Epithelial cell of esophagus (primary cell): ENCODE data around the gene PRRT1.

Source experiments
- DNase-seq: peaks from one replicate; pipeline ENCODE4 v3.0.0; 2010; ENCODE audit warnings: low read depth
- H3K4me3 ChIP-seq: 2 replicates; pipeline ENCODE4 v1.5.1; 2011; ENCODE audit warnings: mild to moderate bottlenecking, low read length, control low read depth
- TF ChIP-seq, protein P1 (sequence below): IDR thresholded peaks from 2 replicates; pipeline ENCODE4 v1.5.1; 2011; ENCODE audit warnings: low read depth, mild to moderate bottlenecking, low read length, control low read depth, inconsistent platforms; ENCODE audit not compliant: insufficient read depth; ENCODE audit errors: missing control alignments

PRRT1 gene

DNA sequence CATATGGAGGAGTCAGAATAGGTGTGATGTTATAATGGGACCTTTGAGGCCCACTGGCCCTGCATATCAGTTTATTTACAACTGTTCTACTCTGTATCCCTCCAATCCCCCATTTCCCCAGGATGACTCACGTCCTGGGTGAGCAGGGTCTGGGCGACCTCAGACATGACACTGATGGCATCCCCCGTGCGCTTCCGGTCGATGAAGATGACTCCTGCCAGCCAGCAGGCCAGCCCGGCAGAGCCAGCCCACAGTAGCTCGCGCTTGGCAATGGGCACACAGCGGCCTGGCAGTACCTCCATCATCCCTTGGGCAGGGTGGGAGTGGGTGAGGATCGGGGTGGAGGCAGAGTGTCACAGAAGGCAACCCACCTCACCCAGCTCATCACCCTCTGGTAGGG lies 18.6 kb upstream of the PRRT1 start:
- H3K4me3 ChIP-seq: no peak overlapping the region
- DNase-seq: no peak
- TF ChIP-seq, protein P1, sequence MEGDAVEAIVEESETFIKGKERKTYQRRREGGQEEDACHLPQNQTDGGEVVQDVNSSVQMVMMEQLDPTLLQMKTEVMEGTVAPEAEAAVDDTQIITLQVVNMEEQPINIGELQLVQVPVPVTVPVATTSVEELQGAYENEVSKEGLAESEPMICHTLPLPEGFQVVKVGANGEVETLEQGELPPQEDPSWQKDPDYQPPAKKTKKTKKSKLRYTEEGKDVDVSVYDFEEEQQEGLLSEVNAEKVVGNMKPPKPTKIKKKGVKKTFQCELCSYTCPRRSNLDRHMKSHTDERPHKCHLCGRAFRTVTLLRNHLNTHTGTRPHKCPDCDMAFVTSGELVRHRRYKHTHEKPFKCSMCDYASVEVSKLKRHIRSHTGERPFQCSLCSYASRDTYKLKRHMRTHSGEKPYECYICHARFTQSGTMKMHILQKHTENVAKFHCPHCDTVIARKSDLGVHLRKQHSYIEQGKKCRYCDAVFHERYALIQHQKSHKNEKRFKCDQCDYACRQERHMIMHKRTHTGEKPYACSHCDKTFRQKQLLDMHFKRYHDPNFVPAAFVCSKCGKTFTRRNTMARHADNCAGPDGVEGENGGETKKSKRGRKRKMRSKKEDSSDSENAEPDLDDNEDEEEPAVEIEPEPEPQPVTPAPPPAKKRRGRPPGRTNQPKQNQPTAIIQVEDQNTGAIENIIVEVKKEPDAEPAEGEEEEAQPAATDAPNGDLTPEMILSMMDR: no peak

DNA sequence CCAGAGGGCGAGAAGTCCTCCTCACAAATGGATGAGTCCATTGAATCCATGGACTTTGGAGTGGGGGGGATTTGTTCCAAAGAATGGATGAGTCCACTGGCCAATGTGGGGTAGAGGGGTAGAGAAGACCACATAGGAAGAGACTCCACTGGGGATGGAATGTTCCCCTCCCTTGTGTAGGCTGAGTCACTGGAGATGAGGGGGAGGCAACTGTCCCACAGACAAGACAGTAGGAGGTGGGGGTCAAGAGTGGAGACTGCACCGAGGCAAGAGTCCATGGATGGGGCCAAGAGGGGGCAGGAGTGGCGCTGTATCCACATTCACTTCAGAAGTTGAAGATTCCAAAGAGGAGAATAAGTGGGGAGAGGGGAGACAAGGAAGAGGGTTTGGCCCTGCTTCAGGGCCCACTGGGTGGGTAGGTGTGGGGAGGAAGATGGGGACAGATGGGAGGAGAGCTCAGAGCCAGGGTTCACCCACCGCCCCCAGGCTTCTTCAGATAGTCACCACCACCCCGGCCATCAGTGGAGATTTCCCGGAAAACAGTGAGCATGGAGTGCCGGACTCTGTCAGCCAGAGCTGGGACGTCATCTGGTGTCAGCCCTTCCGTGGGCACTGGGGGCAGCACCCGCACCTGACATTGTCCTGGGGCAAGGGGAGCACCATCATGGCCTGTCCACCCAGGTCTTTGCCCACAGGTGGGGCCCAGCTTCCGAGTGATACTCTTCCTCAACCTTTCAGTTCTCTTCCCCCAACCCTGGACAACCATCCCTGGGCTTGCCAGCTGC lies 17.3 kb upstream of the PRRT1 start:
- no peak overlapping the region for H3K4me3 ChIP-seq
- TF ChIP-seq, protein P1: no peak
- no peak for DNase-seq

DNA sequence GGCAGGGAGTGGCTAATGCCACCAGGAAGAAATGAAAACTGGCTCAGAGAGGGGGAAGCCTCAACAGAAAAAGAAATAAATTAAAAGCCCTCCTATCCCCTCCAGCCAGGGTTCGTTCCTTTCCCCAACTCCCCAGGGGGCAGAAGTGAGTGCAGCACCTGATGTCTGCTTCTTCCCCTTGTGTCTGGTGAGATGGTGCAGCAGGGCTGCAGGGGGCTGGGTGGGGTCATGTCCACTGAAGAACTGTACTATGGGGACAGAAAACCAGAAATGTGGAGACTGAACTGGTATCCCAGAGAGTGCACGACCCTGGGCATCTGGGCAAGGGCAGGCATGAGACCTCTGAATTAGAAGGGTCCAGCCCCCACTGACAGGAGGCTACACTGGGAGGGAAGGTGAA lies 16.6 kb upstream of the PRRT1 start:
- no peak for DNase-seq
- H3K4me3 ChIP-seq: no peak overlapping the region
- TF ChIP-seq, protein P1: no peak

DNA sequence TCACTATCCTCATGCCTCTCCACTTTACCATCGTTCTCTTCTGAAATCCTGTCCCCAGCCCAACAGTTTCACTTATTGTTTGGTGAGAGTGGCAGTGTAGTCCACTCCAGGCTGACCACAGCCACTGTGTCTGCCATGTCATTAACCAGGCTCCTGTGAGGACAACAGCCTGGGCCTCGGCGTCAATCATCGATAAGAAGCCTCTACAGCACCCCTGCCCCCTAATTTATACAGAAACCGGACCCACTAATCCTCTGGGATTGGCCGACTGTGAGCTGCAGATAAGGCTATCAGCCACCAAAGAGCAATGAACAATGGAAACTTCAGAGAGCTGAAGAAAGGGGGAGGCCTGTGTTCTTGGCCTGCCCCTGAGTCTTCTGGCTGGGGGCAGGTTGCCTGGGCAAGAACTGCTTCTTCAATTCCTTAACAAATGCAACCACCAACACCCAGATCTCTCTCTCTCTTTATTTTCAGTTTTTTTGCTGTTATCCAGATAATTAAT lies 16.1 kb upstream of the PRRT1 start:
- DNase-seq: no peak
- no peak overlapping the region for H3K4me3 ChIP-seq

DNA sequence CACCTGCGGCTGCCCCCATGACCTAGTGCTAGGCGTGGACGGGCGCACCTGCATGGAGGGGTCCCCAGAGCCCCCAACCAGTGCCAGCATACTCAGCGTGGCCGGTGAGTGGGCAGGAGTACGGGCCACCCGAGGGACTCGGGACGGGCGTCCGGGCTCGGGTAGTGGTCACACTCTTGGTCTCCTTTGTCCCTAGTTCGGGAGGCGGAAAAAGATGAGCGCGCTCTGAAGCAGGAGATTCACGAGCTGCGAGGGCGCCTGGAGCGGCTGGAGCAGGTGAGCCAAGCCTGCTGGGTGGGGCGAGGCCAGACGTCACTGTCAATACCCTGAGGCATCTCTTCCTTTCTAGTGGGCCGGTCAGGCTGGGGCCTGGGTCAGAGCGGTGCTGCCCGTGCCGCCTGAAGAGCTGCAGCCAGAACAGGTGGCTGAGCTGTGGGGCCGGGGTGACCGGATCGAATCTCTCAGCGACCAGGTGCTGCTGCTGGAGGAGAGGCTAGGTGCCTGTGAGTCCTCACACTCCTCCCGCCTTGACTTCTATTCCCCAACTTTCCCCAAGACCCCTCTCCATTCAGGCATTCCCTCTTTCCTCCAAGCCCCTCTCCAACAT lies 15.5 kb upstream of the PRRT1 start:
- DNase-seq: no peak

More for the DNA sequence above, 16.1 kb upstream of the PRRT1 start:
- TF ChIP-seq, protein P1: no peak

DNA sequence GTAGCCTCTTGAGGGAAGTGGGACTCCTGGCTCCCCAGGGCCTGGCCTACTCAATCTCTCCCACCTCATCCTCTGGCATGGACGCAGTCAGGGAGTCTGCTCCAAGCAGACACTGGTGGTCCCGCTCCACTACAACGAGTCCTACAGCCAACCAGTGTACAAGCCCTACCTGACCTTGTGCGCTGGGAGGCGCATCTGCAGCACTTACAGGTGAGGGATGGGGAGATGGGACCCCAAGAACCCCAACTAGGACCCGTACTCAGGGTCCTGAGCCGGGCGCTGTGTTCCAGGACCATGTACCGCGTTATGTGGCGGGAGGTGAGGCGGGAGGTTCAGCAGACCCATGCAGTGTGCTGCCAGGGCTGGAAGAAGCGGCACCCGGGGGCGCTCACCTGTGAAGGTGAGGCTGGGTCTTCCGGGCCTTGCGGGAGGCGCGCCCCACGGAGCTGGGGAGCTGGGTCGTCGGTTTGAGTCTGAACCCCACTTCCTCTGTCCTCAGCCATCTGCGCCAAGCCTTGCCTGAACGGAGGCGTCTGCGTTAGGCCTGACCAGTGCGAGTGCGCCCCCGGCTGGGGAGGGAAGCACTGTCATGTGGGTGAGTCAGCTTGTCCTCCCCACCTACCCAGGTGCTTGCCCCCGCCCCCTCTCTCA lies 14.8 kb upstream of the PRRT1 start:
- TF ChIP-seq, protein P1: no peak
- DNase-seq: no peak
- no peak overlapping the region for H3K4me3 ChIP-seq

More for the DNA sequence above, 15.5 kb upstream of the PRRT1 start:
- H3K4me3 ChIP-seq: no peak overlapping the region
- TF ChIP-seq, protein P1: no peak
